SU-DHL-6 (cell line): ENCODE measurements around the gene DUOXA1.

Experiments
- EZH2phosphoT487 ChIP-seq: fragments of 200-600 bp; sonication (generic), shearing (Covaris generic); conservative IDR thresholded peaks from 2 replicates; pipeline ENCODE4 v1.6.1; 2018; ENCODE audit warnings: mild to moderate bottlenecking, antibody characterized with exemption, low read length, moderate library complexity, mixed read lengths
- TF ChIP-seq, protein P1 (sequence below): fragments of 200-600 bp; sonication (generic); IDR thresholded peaks from one replicate; pipeline ENCODE4 v1.5.1; 2017; ENCODE audit warnings: antibody characterized with exemption, mild to moderate bottlenecking, low read length, moderate library complexity; ENCODE audit not compliant: insufficient read depth, poor library complexity, severe bottlenecking

DNA sequence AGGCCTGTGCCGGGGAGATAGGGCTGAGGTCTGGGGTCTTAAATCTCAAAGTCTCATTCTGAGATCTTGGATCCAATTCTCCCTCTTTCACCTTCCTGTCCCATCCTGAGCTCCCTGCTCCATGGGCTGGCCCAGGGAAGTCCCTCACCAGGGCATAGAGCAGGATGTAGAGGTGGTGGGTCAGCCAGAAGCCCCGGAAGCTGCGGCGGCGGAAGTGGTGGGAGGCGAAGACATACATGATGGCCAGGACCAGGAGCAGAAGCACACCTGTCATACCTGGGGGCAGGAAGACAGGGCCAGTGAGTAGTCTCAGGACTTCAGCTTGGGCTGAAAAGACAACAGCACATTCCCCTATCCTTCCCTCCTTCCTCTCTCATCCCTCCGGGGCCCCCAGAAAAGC lies 32.2 kb downstream of the DUOXA1 start:
- TF ChIP-seq, protein P1, sequence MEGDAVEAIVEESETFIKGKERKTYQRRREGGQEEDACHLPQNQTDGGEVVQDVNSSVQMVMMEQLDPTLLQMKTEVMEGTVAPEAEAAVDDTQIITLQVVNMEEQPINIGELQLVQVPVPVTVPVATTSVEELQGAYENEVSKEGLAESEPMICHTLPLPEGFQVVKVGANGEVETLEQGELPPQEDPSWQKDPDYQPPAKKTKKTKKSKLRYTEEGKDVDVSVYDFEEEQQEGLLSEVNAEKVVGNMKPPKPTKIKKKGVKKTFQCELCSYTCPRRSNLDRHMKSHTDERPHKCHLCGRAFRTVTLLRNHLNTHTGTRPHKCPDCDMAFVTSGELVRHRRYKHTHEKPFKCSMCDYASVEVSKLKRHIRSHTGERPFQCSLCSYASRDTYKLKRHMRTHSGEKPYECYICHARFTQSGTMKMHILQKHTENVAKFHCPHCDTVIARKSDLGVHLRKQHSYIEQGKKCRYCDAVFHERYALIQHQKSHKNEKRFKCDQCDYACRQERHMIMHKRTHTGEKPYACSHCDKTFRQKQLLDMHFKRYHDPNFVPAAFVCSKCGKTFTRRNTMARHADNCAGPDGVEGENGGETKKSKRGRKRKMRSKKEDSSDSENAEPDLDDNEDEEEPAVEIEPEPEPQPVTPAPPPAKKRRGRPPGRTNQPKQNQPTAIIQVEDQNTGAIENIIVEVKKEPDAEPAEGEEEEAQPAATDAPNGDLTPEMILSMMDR = no peak
- TF ChIP-seq EZH2phosphoT487 = no peak
